MCF 10A (cell line): Measurements from ENCODE around the gene PMP22. TPM values are rescaled to one million over a fixed set of nuclear protein-coding genes. Genes with fewer than 3 reads are reported as not detected.
A peak's percentile ranks its signal among the peaks of the same experiment; 100 is the strongest.

Experiments used
- BruUV-seq: library from RNA; stranded (reverse); fragments of 400-500 nt; replicated peaks from 2 replicates; lab custom pipeline; 2021; lab: Mats Ljungman, UMichigan
- CTCF ChIA-PET: fragments of 300-600 bp; sonication (Branson Sonifier 250); formaldehyde crosslinking; extraction: SDS; loops from one replicate; lab custom pipeline; 2021; ENCODE audit warnings: antibody characterized with exemption, inconsistent platforms; lab: Yijun Ruan, JAX
- POLR2A ChIA-PET: fragments of 300-600, 350-650 bp; sonication (Branson Sonifier 250); formaldehyde crosslinking; extraction: SDS; loops from one replicate; lab custom pipeline; 2020; ENCODE audit warnings: antibody characterized with exemption, inconsistent platforms; lab: Yijun Ruan, JAX
- DNase-seq: peaks from one replicate; pipeline ENCODE4 v3.0.0-alpha.2; 2018; ENCODE audit not compliant: unreplicated experiment
- H3K27ac Mint-ChIP-seq: one replicate; pipeline ENCODE4 v1.8.0; 2022; ENCODE audit warnings: mild to moderate bottlenecking, low read depth, mixed read lengths; ENCODE audit not compliant: unreplicated experiment
- H3K27me3 Mint-ChIP-seq: one replicate; pipeline ENCODE4 v1.8.0; 2022; ENCODE audit warnings: mixed read lengths; ENCODE audit not compliant: insufficient read depth, unreplicated experiment
- H3K36me3 Mint-ChIP-seq: one replicate; pipeline ENCODE4 v1.8.0; 2022; ENCODE audit warnings: mild to moderate bottlenecking, moderate library complexity, mixed read lengths; ENCODE audit not compliant: insufficient read depth, unreplicated experiment
- H3K4me1 Mint-ChIP-seq: one replicate; pipeline ENCODE4 v1.8.0; 2022; ENCODE audit warnings: mixed read lengths; ENCODE audit not compliant: insufficient read depth, unreplicated experiment
- H3K4me3 Mint-ChIP-seq: one replicate; pipeline ENCODE4 v1.8.0; 2022; ENCODE audit warnings: mild to moderate bottlenecking, moderate library complexity, mixed read lengths; ENCODE audit not compliant: unreplicated experiment
- H3K9me3 Mint-ChIP-seq: one replicate; pipeline ENCODE4 v1.8.0; 2022; ENCODE audit warnings: mixed read lengths; ENCODE audit not compliant: unreplicated experiment
- CTCF ChIP-seq: fragments of 200-600 bp; IDR thresholded peaks from one replicate; pipeline ENCODE4 v1.8.0; 2022; ENCODE audit warnings: antibody characterized with exemption, mild to moderate bottlenecking; ENCODE audit not compliant: unreplicated experiment
- intact Hi-C: fragments of 100-400 bp; cut with micrococcal nuclease; formaldehyde crosslinking; loops from 2 replicates; pipeline ENCODE4 v1.14.1; 2022
- total RNA-seq: library from RNA; stranded (reverse); gene quantifications from 2 replicates; pipeline ENCODE4 v1.2.3, GENCODE V29; 2022

Gene PMP22
- total RNA-seq, 1 experiment from 2014 or later = 0.44 TPM

GRCh38 chr17:15197229-15197628 is 67.9 kb downstream of the PMP22 start:
- intact Hi-C loops = no loop called here
- no TSS peak for BruUV-seq
- no peaks in the 10 kb centered on the region for H3K4me1 Mint-ChIP-seq
- POLR2A ChIA-PET = no interaction called here
- no peak overlapping the region for H3K27ac Mint-ChIP-seq
- peaks cover 27% of the 10 kb centered on the region for H3K27me3 Mint-ChIP-seq
- H3K9me3 Mint-ChIP-seq = peaks cover 16% of the 10 kb centered on the region
- no peak overlapping the region for H3K4me3 Mint-ChIP-seq
- H3K36me3 Mint-ChIP-seq = no peaks in the 10 kb centered on the region
- CTCF ChIA-PET = interaction anchor here (0.6 kb wide), 1 partner anchor 599 kb away, joined by 3 read pairs; no protein-coding TSS in a partner anchor
- no peak for DNase-seq
- TF ChIP-seq CTCF = no peak

GRCh38 chr17:15194859-15195277 is 70.3 kb downstream of the PMP22 start:
- Mint-ChIP-seq H3K9me3 (peaks cover 5% of the 10 kb centered on the region), H3K4me1 (no peaks in the 10 kb centered on the region), H3K27ac (no peak overlapping the region), H3K36me3 (no peaks in the 10 kb centered on the region), H3K27me3 (peaks cover 29% of the 10 kb centered on the region), H3K4me3 (no peak overlapping the region)
- no peak for DNase-seq
- no TSS peak for BruUV-seq
- intact Hi-C loops = no loop called here
- CTCF ChIA-PET = interaction anchor here (1.8 kb wide), 1 partner anchor 24 kb away, joined by 4 read pairs; no protein-coding TSS in a partner anchor
- POLR2A ChIA-PET = no interaction called here
- no peak for TF ChIP-seq CTCF

GRCh38 chr17:15185625-15185991 is 79.5 kb downstream of the PMP22 start:
- ChIA-PET POLR2A (interaction anchor here (0.7 to 1.6 kb wide), 4 partner anchors 12 to 29 kb away, joined by 3 to 5 read pairs (median 3); no protein-coding TSS in a partner anchor), CTCF (interaction anchor here (0.5 to 1.3 kb wide), 4 partner anchors 15 to 1058 kb away, joined by 3 to 11 read pairs (median 3); partner anchors contain the start of gene HS3ST3B1)
- Mint-ChIP-seq H3K4me3 (no peak overlapping the region), H3K4me1 (peaks cover 10% of the 10 kb centered on the region), H3K27me3 (peaks cover 10% of the 10 kb centered on the region), H3K36me3 (no peaks in the 10 kb centered on the region), H3K9me3 (no peaks in the 10 kb centered on the region), H3K27ac (no peak overlapping the region)
- BruUV-seq = no TSS peak
- DNase-seq = peak; percentile 82
- no peak for TF ChIP-seq CTCF
- intact Hi-C loops = no loop called here

- Mint-ChIP-seq H3K9me3 (no peaks in the 10 kb centered on the region), H3K4me3 (no peak overlapping the region), H3K36me3 (no peaks in the 10 kb centered on the region), H3K27ac (no peak overlapping the region), H3K27me3 (peaks cover 4% of the 10 kb centered on the region), H3K4me1 (peaks cover 10% of the 10 kb centered on the region)
- BruUV-seq = no TSS peak
- CTCF ChIA-PET = interaction anchor here (0.5 to 1.3 kb wide), 5 partner anchors 14 to 1058 kb away, joined by 3 to 11 read pairs (median 3); partner anchors contain the start of gene HS3ST3B1
- intact Hi-C loops = no loop called here
- no peak for TF ChIP-seq CTCF
- POLR2A ChIA-PET = interaction anchor here (0.7 to 1.6 kb wide), 4 partner anchors 11 to 29 kb away, joined by 3 to 5 read pairs (median 3); no protein-coding TSS in a partner anchor
- DNase-seq = no peak
Measured at GRCh38 chr17:15184872-15185624, 80.1 kb downstream of the PMP22 start.
